ENCODE results near the gene XYLT1.

The XYLT1 gene

DNA sequence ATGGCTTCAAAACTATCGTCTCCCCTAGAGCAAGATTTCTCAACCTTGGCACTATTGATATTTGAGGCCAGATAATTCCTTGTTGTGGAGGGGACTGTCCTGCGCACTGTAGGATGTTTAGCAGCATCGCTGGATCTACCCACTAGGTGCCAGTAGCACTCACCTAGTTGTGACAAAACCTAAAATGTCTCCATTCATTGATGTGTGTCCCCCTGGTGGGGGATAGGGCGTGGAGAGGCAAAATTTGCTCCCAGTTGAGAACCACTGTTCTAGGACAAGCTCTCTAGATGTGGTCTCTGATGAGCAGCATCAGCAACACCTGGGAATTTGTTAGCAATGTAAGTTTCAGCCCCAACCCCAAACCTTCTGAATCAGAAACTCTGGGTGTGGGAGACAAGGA lies 259.0 kb downstream of the XYLT1 start:
- peak; percentile 21 for DNase-seq (ENCODE audit: extremely low spot score)
- ChIA-PET CTCF (no interaction called here), POLR2A (no interaction called here)
- TF ChIP-seq SUZ12 (IDR thresholded peaks at IDR 0.05) (no peak), FOXA1 (IDR thresholded peaks at IDR 0.05) (no peak), LEF1 (IDR thresholded peaks at IDR 0.05; ENCODE audit: borderline replicate concordance) (no peak), L3MBTL2 (conservative IDR thresholded peaks at IDR 0.05) (no peak), BHLHE40 (IDR thresholded peaks at IDR 0.05; ENCODE audit: borderline replicate concordance) (no peak), CTBP1 (IDR thresholded peaks at IDR 0.05; ENCODE audit: borderline replicate concordance) (no peak)

DNA sequence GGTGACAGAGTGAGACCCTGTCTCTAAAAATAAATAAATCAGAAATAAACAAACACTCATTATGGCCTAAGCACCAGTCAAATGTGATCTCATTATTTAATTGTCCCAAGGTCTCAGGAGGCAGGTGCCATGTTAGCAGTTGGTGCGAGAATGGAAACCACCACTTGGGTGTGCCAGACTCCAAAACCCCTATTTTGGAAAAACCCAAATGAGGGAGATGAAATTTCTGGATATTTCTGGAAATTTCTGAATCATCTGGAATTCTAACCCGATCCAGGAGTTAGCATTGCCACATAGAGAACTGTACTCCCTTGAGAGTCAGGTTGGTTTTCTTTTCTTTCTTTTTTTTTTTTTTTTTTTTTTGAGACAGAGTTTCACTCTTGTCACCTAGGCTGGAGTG lies 264.0 kb downstream of the XYLT1 start:
- DNase-seq (ENCODE audit: extremely low spot score): no peak
- CTCF ChIA-PET: interaction anchor here (0.7 kb wide), 2 partner anchors 48 to 117 kb away, joined by 4 to 11 read pairs; no protein-coding TSS in a partner anchor
- POLR2A ChIA-PET: no interaction called here
- TF ChIP-seq ZNF384 (IDR thresholded peaks at IDR 0.05) (no peak), ARNT (IDR thresholded peaks at IDR 0.05) (no peak), ELF4 (IDR thresholded peaks at IDR 0.05) (no peak), CTBP1 (IDR thresholded peaks at IDR 0.05; ENCODE audit: borderline replicate concordance) (no peak), TARDBP (IDR thresholded peaks at IDR 0.05) (no peak), FOXA1 (IDR thresholded peaks at IDR 0.05) (no peak)

DNA sequence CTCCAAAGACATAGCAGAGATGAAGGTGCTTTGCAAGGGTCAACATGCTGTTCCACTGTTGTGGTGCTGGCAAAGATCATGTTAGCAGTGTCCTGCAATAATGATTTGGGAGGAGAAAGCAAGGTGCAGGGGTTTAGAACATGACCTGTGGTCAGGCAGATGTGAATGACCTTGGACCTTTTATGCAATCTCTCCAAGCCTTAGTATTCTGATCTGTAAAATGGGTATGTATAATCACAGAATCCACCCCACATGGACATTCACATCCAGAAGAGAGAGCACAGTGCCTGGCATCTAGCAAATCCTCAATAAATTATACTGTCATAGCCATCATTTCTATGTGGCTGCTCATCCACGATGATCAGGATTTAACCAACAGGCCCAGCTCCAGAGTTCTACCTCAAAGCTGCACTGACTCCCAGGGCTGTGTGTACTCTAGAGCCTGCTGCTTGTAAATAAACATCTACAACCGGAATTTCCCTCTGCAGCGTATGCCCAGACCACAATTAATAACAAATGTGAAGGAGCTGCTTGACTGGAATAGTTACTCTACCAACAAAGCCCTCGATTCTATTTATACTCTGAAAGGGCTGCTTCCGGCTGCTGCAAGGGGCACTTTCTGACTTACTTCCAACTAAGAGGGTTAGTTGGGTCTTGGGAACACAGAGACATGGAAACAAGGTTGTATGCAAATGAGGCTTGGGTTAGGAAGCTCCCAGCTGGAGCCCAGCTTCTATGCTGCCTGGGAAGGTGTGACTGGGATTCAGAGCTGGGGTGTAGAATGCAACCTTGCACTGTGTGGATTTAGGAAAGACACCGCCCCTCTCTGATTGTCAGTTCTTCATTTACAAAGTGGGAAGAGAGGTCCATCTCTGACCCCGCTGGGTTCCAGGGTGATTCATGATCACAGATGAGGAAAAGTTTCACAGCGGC lies 265.2 kb downstream of the XYLT1 start:
- no peak for TF ChIP-seq SP1 (IDR thresholded peaks at IDR 0.05)
- no peak for TF ChIP-seq TARDBP (IDR thresholded peaks at IDR 0.05)
- no peak for TF ChIP-seq ZNF384 (IDR thresholded peaks at IDR 0.05)
- TF ChIP-seq L3MBTL2 (conservative IDR thresholded peaks at IDR 0.05): no peak
- no peak for TF ChIP-seq BHLHE40 (IDR thresholded peaks at IDR 0.05; ENCODE audit: borderline replicate concordance)
- TF ChIP-seq FOXA1 (IDR thresholded peaks at IDR 0.05): no peak
- TF ChIP-seq, protein P1, sequence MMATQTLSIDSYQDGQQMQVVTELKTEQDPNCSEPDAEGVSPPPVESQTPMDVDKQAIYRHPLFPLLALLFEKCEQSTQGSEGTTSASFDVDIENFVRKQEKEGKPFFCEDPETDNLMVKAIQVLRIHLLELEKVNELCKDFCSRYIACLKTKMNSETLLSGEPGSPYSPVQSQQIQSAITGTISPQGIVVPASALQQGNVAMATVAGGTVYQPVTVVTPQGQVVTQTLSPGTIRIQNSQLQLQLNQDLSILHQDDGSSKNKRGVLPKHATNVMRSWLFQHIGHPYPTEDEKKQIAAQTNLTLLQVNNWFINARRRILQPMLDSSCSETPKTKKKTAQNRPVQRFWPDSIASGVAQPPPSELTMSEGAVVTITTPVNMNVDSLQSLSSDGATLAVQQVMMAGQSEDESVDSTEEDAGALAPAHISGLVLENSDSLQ (IDR thresholded peaks at IDR 0.05): no peak
- no peak for TF ChIP-seq NFRKB (IDR thresholded peaks at IDR 0.05)
- no peak for TF ChIP-seq FOXM1 (IDR thresholded peaks at IDR 0.05; ENCODE audit: borderline replicate concordance)
- no peak for TF ChIP-seq HDGF (IDR thresholded peaks at IDR 0.05; ENCODE audit: borderline replicate concordance)
- no peak for TF ChIP-seq SUZ12 (IDR thresholded peaks at IDR 0.05)
- no peak for TF ChIP-seq ARNT (IDR thresholded peaks at IDR 0.05)
- no peak for TF ChIP-seq LEF1 (IDR thresholded peaks at IDR 0.05; ENCODE audit: borderline replicate concordance)
- no peak for TF ChIP-seq FOXK2 (IDR thresholded peaks at IDR 0.05)
- no peak for TF ChIP-seq CTBP1 (IDR thresholded peaks at IDR 0.05; ENCODE audit: borderline replicate concordance)
- TF ChIP-seq ELF4 (IDR thresholded peaks at IDR 0.05): no peak
- no peak for DNase-seq (ENCODE audit: extremely low spot score)
- POLR2A ChIA-PET: no interaction called here
- CTCF ChIA-PET: interaction anchor here (0.7 kb wide), 1 partner anchor 14 kb away, joined by 4 read pairs; no protein-coding TSS in a partner anchor

DNA sequence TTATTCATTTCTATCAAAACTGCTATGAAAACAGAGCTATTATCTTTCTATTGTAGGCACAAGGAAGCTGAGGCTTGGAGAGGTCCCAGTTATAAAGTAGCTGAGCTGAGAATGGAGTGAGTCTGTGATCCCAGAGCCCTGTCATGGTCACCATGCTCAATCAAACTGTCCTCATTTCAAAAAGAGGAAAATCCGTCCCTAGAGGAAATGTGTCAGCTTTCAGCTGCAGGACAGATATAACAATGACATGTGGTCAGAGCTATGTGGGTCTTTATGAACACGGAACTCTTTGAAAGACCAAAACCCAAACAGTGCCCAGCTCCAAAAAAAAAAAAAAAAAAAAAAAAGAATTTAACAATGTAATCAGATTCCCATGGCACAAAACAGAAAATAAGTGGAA lies 266.1 kb downstream of the XYLT1 start:
- TF ChIP-seq ELF4 (IDR thresholded peaks at IDR 0.05): no peak
- TF ChIP-seq LEF1 (IDR thresholded peaks at IDR 0.05; ENCODE audit: borderline replicate concordance): no peak
- no peak for TF ChIP-seq TARDBP (IDR thresholded peaks at IDR 0.05)
- TF ChIP-seq FOXM1 (IDR thresholded peaks at IDR 0.05; ENCODE audit: borderline replicate concordance): no peak
- no peak for TF ChIP-seq ARNT (IDR thresholded peaks at IDR 0.05)
- TF ChIP-seq ZNF384 (IDR thresholded peaks at IDR 0.05): no peak
- TF ChIP-seq L3MBTL2 (conservative IDR thresholded peaks at IDR 0.05): no peak
- TF ChIP-seq BHLHE40 (IDR thresholded peaks at IDR 0.05; ENCODE audit: borderline replicate concordance): no peak
- TF ChIP-seq, protein P1 (IDR thresholded peaks at IDR 0.05): no peak
- no peak for TF ChIP-seq CTBP1 (IDR thresholded peaks at IDR 0.05; ENCODE audit: borderline replicate concordance)
- TF ChIP-seq FOXA1 (IDR thresholded peaks at IDR 0.05): no peak
- no peak for TF ChIP-seq HDGF (IDR thresholded peaks at IDR 0.05; ENCODE audit: borderline replicate concordance)
- TF ChIP-seq FOXK2 (IDR thresholded peaks at IDR 0.05): no peak
- no peak for TF ChIP-seq SUZ12 (IDR thresholded peaks at IDR 0.05)
- ChIA-PET CTCF (interaction anchor here (0.7 kb wide), 1 partner anchor 15 kb away, joined by 4 read pairs; no protein-coding TSS in a partner anchor), POLR2A (no interaction called here)
- DNase-seq (ENCODE audit: extremely low spot score): no peak

DNA sequence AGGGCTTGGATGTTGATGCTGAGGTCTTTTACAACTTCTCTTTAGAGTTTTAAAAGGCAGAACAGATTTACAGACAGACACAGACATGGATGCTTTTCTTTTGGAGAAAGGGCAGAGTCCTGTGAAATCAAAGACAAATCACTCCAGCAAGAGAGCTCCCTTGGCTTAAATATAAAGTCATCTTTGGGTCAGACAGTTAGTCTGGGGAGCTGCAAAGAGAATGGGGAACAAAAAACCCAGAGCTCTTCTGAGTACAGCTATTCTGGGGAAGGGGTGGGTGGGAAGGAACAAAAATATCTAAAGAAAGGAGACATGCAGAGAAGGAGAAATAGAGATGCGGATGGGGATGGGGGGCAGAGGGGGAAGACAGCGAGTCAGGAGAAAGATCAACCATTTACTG lies 266.6 kb downstream of the XYLT1 start:
- POLR2A ChIA-PET: no interaction called here
- DNase-seq (ENCODE audit: extremely low spot score): no peak
- CTCF ChIA-PET: no interaction called here
- TF ChIP-seq, protein P1 (IDR thresholded peaks at IDR 0.05): no peak
- TF ChIP-seq LEF1 (IDR thresholded peaks at IDR 0.05; ENCODE audit: borderline replicate concordance): no peak

DNA sequence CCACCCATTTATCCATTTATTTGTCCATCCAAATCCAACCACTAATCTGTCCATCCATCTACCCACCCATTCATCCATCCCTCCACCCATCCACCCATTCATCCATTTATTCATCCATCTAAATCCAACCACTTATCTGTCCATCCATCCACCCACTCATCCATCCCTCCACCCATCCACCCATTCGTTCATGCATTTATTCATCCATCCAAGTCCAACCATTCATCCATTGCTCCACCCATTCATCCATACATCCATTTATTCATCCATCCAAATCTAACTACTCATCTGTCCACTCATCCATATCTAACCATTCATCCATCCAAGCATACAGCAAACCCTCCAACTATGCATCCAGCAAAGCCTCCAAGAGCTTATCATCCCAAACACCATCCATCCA lies 267.3 kb downstream of the XYLT1 start:
- TF ChIP-seq TARDBP (IDR thresholded peaks at IDR 0.05) (no peak), FOXA1 (IDR thresholded peaks at IDR 0.05) (no peak), ELF4 (IDR thresholded peaks at IDR 0.05) (no peak), L3MBTL2 (conservative IDR thresholded peaks at IDR 0.05) (no peak), SP1 (IDR thresholded peaks at IDR 0.05) (no peak), ZNF384 (IDR thresholded peaks at IDR 0.05) (no peak), SUZ12 (IDR thresholded peaks at IDR 0.05) (no peak), ARNT (IDR thresholded peaks at IDR 0.05) (no peak), FOXM1 (IDR thresholded peaks at IDR 0.05; ENCODE audit: borderline replicate concordance) (no peak), HDGF (IDR thresholded peaks at IDR 0.05; ENCODE audit: borderline replicate concordance) (no peak), FOXK2 (IDR thresholded peaks at IDR 0.05) (no peak), LEF1 (IDR thresholded peaks at IDR 0.05; ENCODE audit: borderline replicate concordance) (no peak), CTBP1 (IDR thresholded peaks at IDR 0.05; ENCODE audit: borderline replicate concordance) (no peak), BHLHE40 (IDR thresholded peaks at IDR 0.05; ENCODE audit: borderline replicate concordance) (no peak)
- TF ChIP-seq, protein P1 (IDR thresholded peaks at IDR 0.05): no peak
- no peak for DNase-seq (ENCODE audit: extremely low spot score)
- ChIA-PET CTCF (no interaction called here), POLR2A (no interaction called here)
